ENCODE results near the gene VPS26A.
"Not testable (repeated sequence)": the region's sequence is repeated elsewhere in the genome, so short reads cannot be mapped to it uniquely, and the experiment has no call there.

VPS26A gene

DNA sequence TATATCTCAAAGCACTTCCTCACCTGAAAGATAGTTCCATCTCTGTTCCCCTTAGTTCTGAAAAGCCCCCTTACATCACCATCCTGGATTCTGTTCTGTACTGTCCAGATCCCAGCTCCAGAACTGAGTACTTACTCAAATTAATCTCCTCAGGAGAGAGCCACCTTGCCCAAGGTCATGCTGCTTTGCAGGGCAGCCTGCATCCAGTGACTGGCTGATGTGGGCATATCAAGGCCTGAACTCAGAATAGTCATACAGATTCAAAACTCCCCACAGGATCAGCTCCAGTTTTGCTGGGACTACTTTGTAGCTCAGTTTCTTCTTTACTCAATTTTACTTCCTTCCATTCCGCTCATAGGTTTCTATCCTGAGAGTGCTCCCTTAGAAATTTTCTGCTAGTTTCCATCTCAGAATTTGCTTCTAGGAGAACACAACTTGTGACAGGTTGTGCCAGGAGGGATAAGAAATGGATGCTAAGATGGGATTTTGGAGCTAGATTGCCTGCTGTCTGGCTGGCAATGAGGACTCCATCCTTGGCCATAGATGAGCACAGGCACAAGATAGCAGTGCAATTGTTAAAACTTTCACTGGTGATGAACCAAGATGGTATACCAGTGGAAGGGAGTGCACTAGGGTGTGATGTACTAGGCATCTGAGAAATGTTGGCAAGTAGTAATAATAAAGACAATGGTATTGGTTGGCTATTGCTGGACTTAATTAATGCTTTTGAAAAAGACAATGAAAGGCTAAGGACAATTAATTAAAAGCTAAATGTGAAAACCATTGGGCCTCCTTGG, 18.8 kb upstream of the VPS26A start:
- DNase-seq: no peak

GRCh38 chr10:69107176-69107490, 16.8 kb upstream of the VPS26A start:
- no peak for DNase-seq

DNA sequence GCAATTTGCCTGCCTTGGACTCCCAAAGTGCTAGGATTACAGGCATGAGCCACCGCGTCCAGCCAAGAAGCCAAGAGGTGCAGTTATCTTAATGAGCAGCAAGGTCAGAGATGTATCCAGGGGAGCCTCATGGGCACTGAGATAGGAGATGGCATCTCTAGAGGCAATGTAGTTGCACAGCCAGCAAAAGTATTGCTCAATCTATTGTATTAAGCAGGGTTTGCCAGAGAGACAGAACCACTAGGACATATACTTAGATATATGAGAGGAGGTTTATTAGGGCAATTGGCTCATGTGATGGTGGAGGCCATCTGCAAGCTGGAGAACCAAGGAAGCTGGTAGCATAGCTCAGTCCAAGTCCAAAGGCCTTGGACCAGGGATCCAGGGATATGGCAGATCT, 16.3 kb upstream of the VPS26A start:
- DNase-seq: no peak

- DNase-seq: no peak
Measured at GRCh38 chr10:69119896-69120295, 4.1 kb upstream of the VPS26A start.

GRCh38 chr10:69123306-69123746, 652 bp upstream of the VPS26A start:
- no peak for DNase-seq

DNA sequence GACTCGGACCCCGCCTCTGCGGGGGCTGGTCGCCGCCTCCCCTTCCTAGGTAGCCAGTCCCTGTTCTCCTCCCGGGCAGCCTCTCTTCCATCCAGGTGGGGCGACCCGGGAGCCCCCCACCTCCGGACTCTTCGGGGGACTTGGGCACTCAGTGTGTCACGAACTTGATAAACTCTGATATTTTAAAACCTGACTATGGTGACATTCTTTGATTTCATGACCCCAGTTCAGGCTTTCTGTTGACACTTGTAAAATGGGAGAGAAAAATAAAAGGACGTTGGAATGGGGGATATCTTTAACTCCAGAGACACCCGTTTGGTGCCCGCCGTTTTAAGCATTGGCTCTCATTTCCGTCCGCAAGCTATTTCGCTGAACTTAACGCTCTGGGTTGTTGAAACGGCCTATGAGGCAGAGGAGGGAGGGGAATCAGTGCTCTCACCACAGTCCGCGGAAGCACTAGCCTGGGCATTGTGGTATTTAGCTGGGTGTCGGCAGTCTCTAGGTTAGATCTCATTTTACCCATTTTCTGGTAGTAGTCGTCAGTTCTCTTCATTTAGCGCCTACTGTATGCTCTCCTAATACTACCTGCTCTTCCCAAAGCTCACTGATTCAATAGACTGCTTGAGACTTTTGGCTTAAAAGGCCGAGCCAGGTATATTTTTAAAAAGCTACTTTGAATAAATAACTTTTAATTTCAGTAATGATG, 738 bp downstream of the VPS26A start:
- no peak for DNase-seq

DNA sequence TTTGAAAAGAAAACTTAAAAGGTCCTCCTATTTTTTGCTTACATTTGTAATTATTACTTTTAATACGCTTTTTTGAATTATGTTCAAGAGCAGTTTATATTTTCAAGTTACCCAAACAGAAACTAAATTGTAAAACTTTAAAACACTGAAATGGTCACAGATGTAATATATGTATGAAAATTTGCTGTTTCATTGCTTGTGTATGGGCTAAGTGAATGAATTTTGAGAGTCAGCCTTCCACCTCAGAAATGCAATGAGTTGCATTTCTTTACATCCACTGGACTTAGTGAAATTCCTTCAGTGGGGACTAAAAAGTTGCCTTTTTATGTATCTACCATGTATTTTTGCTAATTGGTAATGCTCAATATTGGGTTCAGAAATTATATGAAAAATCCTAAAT, 1.6 kb downstream of the VPS26A start:
- DNase-seq: no peak

- DNase-seq: no peak
Measured at GRCh38 chr10:69130251-69130650, 6.3 kb downstream of the VPS26A start.

- no peak for DNase-seq
Measured at GRCh38 chr10:69139961-69140360, 16.0 kb downstream of the VPS26A start.

DNA sequence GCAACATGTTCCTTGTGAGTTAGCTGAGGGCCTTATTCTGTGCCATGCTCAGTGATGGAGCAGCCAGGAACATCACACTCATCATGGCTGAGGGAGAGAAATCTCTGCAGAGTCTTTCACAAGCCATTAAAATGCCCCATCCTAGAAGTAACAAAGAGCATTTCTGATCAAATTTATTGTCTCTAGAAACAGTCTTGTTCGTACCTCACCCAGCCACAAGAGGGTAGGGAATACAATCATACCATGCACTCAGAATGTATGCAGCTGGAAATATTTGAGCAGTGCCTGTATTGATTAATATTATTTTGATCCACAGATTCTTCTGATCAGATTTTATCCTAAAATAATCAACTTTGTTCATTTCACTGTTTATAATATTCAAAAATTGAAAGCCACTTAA, 17.3 kb downstream of the VPS26A start:
- DNase-seq: no peak

DNA sequence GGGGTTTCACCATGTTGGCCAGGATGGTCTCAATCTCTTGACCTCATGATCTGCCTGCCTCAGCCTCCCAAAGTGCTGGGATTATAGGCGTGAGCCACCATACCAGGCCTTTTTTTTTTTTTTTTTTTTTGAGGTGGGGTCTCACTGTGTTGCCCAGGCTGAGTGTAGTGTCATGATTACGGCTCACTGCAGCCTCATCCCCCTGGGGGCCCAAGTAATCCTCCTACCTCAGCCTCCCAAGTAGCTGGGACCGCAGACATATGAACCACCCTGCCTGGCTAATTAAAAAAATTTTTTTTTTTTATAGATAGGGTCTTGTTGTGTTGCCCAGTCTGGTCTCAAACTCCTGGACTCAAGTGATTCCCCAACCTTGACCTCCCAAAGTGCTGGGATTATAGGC, 18.1 kb downstream of the VPS26A start:
- not testable (repeated sequence) for DNase-seq

DNA sequence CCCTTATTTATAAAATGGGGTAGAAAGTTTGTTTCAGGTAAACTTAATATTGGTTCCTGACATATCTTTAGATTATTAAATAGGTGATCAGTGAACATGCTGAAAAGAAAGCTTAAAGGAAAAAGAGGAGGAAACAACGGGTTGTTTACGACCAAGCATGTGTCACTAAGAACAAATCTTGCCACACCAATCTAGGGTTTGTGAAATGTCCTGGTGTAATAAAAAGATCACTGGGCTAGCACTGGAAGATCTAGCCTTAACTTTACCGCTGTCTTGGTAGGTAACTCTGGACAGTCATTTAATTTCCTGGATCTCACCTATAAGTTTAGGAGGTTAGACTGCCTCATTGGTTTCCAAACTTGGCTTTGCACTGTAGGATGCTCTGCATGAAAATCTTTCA, 19.0 kb downstream of the VPS26A start:
- no peak for DNase-seq

DNA sequence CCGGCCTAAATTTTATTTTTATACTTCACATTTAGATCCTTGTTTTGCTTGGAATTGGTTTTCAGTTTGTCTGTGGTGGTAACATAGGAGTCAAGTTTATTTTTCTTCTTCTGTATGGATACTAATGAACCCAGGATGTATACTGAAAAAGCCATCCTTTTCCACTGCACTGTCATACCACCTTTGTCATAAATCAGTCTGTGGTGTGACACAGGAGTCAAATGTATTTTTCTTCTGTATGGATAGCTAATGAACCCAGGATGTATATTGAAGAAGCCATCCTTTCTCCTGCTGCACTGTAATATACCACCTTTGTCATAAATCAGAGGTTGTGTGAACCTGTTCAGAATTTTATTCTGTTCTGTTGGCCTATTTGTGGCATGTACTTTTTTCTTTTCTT, 21.4 kb downstream of the VPS26A start:
- no peak for DNase-seq

DNA sequence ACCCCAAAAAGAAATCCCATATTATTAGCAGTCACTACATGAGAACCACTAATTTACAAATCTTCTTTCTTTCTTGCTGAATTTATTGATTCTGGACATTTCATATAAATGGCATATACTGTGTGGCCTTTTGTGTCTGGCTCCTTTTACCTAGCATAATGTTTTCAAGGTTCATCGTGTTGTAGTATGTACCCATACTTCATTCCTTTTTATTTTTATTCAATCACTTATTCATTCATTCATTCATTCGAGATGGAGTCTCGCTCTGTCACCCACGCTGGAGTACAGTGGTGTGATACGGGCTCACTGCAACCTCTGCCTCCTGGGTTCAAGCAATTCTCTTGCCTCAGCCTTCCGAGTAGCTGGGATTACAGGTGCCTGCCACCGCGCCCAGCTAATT, 21.9 kb downstream of the VPS26A start:
- no peak for DNase-seq

DNA sequence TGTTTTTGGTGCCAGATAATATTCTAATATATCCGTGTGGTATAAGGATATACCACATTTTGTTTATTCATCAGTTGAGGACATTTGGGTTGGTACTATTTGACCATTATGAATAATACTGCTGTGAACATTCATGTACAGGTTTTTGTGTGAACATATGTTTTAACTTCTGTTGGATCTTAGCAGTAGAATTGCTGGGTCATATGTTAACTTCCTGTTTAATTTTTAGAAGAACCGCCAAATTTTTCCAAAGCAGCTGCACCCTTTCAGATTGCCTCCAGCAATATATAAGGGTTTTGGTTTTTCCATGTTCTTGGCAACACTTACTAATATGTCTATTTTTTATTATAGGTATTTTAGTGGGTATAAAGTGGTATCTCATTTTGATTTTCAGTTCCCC, 22.8 kb downstream of the VPS26A start:
- DNase-seq: no peak

GRCh38 chr10:69151984-69152383, 28.0 kb downstream of the VPS26A start:
- no peak for DNase-seq

GRCh38 chr10:69153227-69153626, 29.2 kb downstream of the VPS26A start:
- DNase-seq: no peak

DNA sequence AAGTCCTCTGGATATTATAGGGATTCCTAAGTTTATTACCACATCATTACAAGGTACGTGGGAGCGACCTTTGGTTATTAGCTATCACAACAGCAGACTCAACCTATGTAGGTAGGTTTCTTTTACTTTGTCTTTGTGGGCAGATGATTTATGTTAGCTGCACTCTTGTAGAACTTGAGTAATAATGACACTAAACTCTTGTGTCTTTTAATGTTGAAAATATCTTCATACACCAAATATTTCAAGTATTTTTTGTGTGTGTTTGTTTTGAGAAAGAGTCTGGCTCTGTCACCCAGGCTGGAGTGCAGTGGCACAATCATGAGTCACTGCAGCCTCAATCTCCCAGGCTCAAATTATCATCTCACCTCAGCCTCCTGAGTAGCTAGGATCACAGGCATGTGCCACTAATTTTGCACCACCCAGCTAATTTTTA, 36.8 kb downstream of the VPS26A start:
- DNase-seq: no peak

GRCh38 chr10:69168493-69168892, 44.5 kb downstream of the VPS26A start:
- no peak for DNase-seq

DNA sequence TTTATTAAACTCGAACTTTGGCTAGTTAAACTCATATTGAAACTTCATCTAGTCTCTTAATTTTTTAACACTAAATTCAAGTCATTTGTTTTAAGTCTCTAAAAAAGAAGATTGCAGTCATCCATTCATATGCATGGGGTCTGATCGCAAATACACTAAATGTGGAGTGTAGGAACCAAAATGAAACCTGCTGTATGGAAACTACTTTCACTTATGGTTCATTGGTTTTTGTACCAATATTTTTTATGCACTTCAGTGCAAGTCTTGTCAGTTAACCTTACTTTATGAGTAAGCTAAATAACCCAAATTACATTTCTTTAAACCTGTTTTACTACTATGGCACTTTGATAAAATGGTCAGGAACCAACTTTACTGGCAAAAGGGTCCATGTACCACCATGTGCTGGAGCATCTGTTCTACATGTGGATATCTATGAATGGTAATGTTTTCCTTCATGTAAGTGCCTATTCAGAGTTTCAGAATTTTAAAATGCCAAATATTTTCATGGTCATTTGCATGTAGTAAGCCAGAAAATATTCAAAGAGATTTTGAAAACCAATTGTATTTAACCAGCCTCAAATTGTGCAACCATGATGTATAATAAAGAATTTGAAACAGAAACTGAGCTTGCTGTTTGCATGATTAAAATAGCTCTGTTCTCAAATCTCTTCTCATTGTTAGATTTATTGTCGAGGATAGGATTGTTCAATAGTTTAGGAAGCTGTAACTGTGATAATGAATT, 48.4 kb downstream of the VPS26A start:
- no peak for DNase-seq

DNA sequence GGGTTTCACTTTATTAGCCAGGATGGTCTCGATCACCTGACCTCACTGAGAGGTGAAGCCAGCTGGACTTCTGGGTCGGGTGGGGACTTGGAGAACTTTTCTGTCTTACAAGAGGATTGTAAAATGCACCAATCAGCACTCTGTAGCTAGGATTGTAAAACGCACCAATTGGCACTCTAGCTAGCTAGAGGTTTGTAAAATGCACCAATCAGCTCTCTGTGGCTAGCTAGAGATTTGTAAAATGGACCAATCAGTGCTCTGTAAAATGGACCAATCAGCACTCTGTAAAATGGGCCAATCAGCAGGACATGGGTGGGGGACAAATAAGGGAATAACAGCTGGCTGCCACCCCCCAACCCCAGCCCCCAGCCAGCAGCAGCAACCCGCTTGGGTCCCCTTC, 51.3 kb downstream of the VPS26A start:
- DNase-seq: not testable (repeated sequence)

- no peak for DNase-seq
Measured at GRCh38 chr10:69176823-69177222, 52.8 kb downstream of the VPS26A start.

DNA sequence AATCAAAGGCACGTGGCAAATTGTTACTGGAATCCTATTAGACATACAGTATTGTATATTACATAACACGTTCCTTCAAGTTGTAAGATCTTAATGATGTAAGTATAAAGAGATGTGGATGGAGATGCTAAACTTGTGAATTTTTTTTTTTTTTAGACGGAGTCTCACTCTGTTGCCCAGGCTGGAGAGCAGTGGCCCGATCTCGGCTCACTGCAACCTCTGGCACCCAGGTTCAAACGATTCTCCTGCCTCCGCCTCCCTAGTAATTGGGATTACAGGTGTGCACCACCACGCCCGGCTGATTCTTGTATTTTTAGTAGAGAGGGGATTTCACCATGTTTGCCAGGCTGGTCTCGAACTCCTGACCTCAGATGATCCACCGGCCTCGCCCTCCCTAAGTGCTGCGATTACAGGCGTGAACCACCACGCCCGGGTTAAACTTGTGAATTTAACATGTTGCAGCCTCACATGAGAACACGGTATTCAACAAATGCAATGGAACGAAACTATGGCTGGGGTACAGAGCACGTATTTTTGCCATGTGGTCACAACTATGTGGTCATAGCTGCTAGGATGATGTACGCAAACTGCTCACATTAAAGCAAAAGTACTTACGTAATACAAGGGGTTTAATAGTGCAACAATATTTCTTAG, 55.2 kb downstream of the VPS26A start:
- DNase-seq: no peak

Measured in NCI-H524 treated with DMSO at 0.1 percent for 48 hours (cell line).